ENCODE data around the gene NALF2. TPM values are rescaled to one million over a fixed set of nuclear protein-coding genes. Genes with fewer than 3 reads are reported as not detected.

The NALF2 gene
- total RNA-seq, 4 donors from 2014 or later, result 0.17 to 0.84 (median 0.63) TPM; not detected in 1

DNA sequence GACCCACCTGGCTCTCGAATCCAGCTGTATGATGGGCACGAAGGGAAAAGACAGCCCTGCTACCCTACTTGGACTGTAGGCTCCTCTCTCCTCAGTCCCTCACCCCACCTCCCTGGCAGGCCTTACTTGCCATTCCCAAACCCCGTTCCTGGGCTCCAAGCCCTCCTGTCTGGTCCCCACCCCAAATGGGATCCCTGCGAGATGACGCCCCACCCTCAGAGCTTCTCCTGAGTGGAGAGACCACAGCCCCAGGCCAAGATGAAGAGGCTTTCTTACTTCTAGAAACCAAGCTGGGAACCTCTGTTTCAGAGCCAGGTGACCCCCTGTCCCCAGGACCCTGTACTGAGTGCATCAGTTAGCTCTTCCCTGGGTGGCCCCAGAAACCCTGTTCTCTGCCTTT lies 4.5 kb downstream of the NALF2 start:
- H3K27ac ChIP-seq (replicated peaks in 1 of 4), result no peak overlapping the region

DNA sequence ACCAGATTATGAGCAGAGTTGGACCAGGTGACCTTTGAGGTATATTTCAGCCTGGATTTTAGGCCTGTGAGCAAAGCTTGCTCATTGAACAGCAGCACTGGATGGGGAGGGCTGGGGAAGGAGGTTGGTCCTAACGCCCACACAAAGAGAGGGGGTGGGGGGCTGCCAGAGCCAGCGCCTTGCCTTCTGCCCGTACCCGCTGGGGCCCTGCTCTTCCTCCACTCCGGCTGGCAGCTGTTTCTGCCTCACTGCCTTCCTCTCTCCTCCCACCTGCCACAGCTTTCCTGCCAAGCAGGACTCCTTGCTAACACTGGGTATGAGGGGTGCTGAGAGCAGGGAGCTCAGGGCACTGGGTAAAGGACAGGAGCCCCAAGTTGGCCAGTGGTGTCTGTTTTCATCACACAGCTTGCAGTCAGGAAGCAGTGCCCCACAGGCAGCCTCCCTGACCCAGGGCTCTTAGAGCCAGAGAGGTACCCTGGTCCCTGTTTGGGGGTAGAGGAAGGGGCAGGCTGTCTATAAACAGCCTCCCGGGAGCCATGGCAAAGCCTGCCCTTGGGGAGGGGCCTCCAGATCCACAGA lies 6.1 kb downstream of the NALF2 start:
- Histone ChIP-seq H3K36me3 (no peaks in the 10 kb centered on the region), H3K4me3 (no peak overlapping the region), H3K27me3 (peaks cover 0 to 41% (median 16%) of the 10 kb centered on the region in 4 donors), H3K9me3 (no peaks in the 10 kb centered on the region), H3K27ac (replicated peaks in 1 of 4) (no peak overlapping the region), H3K4me1 (peaks cover 0 to 14% (median 9%) of the 10 kb centered on the region in 4 donors)
- no peak for TF ChIP-seq EP300 (IDR thresholded peaks at IDR 0.05)
- TF ChIP-seq, protein P1, sequence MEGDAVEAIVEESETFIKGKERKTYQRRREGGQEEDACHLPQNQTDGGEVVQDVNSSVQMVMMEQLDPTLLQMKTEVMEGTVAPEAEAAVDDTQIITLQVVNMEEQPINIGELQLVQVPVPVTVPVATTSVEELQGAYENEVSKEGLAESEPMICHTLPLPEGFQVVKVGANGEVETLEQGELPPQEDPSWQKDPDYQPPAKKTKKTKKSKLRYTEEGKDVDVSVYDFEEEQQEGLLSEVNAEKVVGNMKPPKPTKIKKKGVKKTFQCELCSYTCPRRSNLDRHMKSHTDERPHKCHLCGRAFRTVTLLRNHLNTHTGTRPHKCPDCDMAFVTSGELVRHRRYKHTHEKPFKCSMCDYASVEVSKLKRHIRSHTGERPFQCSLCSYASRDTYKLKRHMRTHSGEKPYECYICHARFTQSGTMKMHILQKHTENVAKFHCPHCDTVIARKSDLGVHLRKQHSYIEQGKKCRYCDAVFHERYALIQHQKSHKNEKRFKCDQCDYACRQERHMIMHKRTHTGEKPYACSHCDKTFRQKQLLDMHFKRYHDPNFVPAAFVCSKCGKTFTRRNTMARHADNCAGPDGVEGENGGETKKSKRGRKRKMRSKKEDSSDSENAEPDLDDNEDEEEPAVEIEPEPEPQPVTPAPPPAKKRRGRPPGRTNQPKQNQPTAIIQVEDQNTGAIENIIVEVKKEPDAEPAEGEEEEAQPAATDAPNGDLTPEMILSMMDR (IDR thresholded peaks at IDR 0.05), result no peak
- no peak for TF ChIP-seq POLR2A (IDR thresholded peaks at IDR 0.05; ENCODE audit: low read depth)
- no peak for TF ChIP-seq POLR2AphosphoS5 (IDR thresholded peaks at IDR 0.05)
- intact Hi-C loops (cut with DNase I), result no loop called here
- DNase-seq (ENCODE audit: extremely low spot score), result no peak
- WGBS, result 49% methylated on average over 5 of the region's 6 CpGs

More for the DNA sequence above, 4.5 kb downstream of the NALF2 start:
- 75% methylated on average over 5 of the region's 5 CpGs for WGBS
- no peak overlapping the region for H3K4me3 ChIP-seq
- no peaks in the 10 kb centered on the region for H3K9me3 ChIP-seq
- no peak for DNase-seq (ENCODE audit: extremely low spot score)
- TF ChIP-seq EP300 (IDR thresholded peaks at IDR 0.05), result no peak
- TF ChIP-seq, protein P1 (IDR thresholded peaks at IDR 0.05), result no peak
- no peak for TF ChIP-seq POLR2A (IDR thresholded peaks at IDR 0.05; ENCODE audit: low read depth)
- TF ChIP-seq POLR2AphosphoS5 (IDR thresholded peaks at IDR 0.05), result no peak
- intact Hi-C loops (cut with DNase I), result no loop called here
- H3K36me3 ChIP-seq, result no peaks in the 10 kb centered on the region
- peaks cover 0 to 18% (median 12%) of the 10 kb centered on the region in 4 donors for H3K4me1 ChIP-seq
- H3K27me3 ChIP-seq, result peaks cover 0 to 42% (median 16%) of the 10 kb centered on the region in 4 donors

DNA sequence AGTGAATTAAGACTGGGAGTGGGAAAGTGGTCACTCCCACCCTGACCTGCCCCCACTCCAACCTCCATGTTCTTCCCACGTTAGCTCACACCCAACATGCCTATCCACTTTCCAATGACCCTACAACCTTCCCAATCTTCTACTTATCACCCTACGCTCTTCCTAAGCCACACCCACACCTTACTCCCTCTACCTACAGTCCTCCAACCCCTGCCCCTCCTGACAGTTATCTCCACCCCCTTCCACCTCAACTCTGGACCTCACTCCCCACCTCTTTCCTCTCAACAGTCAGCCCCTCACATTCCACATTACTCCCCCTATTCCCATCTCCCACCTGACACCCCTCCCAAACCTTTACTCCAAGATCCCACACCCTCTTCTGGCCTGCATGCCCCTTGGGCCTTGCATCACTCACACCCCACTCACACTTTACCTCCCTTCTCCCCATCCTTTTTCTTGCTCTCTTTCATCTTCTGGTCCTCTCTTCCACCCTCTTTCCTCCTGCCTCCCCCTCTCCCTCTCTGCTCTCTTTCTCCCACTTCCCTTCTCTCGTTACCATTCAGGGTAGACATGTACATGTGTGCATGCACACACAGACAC lies 6.9 kb downstream of the NALF2 start:
- intact Hi-C loops (cut with DNase I), result no loop called here
- no peaks in the 10 kb centered on the region for H3K9me3 ChIP-seq
- TF ChIP-seq POLR2AphosphoS5 (IDR thresholded peaks at IDR 0.05) (no peak), POLR2A (IDR thresholded peaks at IDR 0.05; ENCODE audit: low read depth) (no peak), EP300 (IDR thresholded peaks at IDR 0.05) (no peak)
- TF ChIP-seq, protein P1 (IDR thresholded peaks at IDR 0.05), result no peak
- H3K27me3 ChIP-seq, result peaks cover 0 to 33% (median 14%) of the 10 kb centered on the region in 4 donors
- no peak overlapping the region for H3K4me3 ChIP-seq
- no peaks in the 10 kb centered on the region for H3K36me3 ChIP-seq
- 80% methylated on average over 3 of the region's 3 CpGs for WGBS
- no peak overlapping the region for H3K27ac ChIP-seq (replicated peaks in 1 of 4)
- peaks cover 0 to 6% (median 2%) of the 10 kb centered on the region in 4 donors for H3K4me1 ChIP-seq
- DNase-seq (ENCODE audit: extremely low spot score), result no peak

DNA sequence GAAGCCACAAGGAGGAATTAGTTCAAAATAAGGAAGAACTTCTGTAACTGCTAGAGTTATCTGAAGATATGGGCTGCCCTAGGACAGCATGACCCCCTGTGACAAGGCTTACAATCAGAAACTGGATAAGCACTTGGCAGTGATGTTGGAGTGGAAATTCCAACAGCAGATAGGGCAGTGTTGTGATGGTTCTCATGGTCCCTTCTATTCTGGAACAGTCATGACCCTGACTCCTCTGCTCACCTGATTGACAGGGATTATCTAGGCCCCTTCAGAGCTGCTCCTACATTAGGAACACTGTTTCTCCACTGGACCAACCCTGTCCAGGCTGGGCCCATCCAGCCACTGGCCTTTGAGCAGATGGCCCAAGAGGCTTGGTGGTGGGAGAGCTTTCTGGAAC lies 17.9 kb downstream of the NALF2 start:
- H3K4me3 ChIP-seq, result no peak overlapping the region
- H3K36me3 ChIP-seq, result no peaks in the 10 kb centered on the region
- TF ChIP-seq EP300 (IDR thresholded peaks at IDR 0.05) (no peak), POLR2A (IDR thresholded peaks at IDR 0.05; ENCODE audit: low read depth) (no peak), POLR2AphosphoS5 (IDR thresholded peaks at IDR 0.05) (no peak)
- TF ChIP-seq, protein P1 (IDR thresholded peaks at IDR 0.05), result no peak
- H3K4me1 ChIP-seq, result no peaks in the 10 kb centered on the region
- no peak overlapping the region for H3K27ac ChIP-seq (replicated peaks in 1 of 4)
- no peak for DNase-seq (ENCODE audit: extremely low spot score)
- no peaks in the 10 kb centered on the region for H3K9me3 ChIP-seq
- peaks cover 0 to 5% (median 0%) of the 10 kb centered on the region in 4 donors for H3K27me3 ChIP-seq
- intact Hi-C loops (cut with DNase I), result no loop called here

All from esophagus muscularis mucosa (tissue), 4 donors.